ENCODE results near the gene ZNF385C. TPM values are rescaled to one million over a fixed set of nuclear protein-coding genes. Genes with fewer than 3 reads are reported as not detected.

ZNF385C gene
- total and polyA plus RNA-seq, 11 donors, result 0.06 to 0.38 (median 0.19) TPM; not detected in 3

GRCh38 chr17:42071810-42072209, 26.5 kb downstream of the ZNF385C start:
- Histone ChIP-seq H3K36me3 (no peaks in the 10 kb centered on the region), H3K4me1 (peaks cover 0 to 12% (median 6%) of the 10 kb centered on the region in 12 donors), H3K27ac (no peak overlapping the region), H3K27me3 (peaks cover 0 to 36% (median 21%) of the 10 kb centered on the region in 9 donors), H3K9me3 (no peaks in the 10 kb centered on the region), H3K4me3 (peak overlapping the region in 5 of 12 donors; percentile 22 to 51 (median 39))
- ATAC-seq, result no peak
- 22 to 33% (median 27%) methylated on average over 3 of the region's 3 CpGs for WGBS, 4 donors
- intact Hi-C loops (cut with DNase I), result no loop called here
- TF ChIP-seq POLR2A (IDR thresholded peaks at IDR 0.05), result no peak
- TF ChIP-seq, protein P1, sequence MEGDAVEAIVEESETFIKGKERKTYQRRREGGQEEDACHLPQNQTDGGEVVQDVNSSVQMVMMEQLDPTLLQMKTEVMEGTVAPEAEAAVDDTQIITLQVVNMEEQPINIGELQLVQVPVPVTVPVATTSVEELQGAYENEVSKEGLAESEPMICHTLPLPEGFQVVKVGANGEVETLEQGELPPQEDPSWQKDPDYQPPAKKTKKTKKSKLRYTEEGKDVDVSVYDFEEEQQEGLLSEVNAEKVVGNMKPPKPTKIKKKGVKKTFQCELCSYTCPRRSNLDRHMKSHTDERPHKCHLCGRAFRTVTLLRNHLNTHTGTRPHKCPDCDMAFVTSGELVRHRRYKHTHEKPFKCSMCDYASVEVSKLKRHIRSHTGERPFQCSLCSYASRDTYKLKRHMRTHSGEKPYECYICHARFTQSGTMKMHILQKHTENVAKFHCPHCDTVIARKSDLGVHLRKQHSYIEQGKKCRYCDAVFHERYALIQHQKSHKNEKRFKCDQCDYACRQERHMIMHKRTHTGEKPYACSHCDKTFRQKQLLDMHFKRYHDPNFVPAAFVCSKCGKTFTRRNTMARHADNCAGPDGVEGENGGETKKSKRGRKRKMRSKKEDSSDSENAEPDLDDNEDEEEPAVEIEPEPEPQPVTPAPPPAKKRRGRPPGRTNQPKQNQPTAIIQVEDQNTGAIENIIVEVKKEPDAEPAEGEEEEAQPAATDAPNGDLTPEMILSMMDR (IDR thresholded peaks at IDR 0.05), result no peak
- no peak for DNase-seq

DNA sequence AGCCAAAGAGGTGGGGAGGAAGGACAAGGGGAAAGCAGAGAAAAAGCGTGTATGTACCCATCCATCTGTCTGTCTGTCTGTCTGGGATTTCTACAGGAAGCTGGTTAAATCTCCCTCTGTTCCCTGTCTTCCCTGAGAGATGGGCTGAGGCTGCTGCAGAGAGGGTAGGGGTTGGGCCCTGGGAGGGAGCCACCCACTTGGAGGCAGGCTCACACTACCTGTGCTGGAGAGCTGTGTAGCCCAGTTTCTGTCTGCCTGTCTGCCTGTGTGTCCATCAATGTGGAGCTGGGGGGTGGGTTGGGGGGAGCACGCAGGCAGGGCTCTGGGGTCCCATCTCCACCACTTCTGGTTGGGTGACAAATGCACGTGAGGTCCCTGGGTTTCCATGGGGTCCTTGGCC, 29.3 kb downstream of the ZNF385C start:
- ATAC-seq, result no peak
- intact Hi-C loops (cut with DNase I), result loop anchor here (5.0 to 10.0 kb wide), 7 partner anchors 33 to 116 kb away; partner anchors contain the start of genes DHX58 (in 2 of the 10), CNP (in 1 of the 10), HCRT (in 1 of the 10) and KCNH4 (in 1 of the 10)

DNA sequence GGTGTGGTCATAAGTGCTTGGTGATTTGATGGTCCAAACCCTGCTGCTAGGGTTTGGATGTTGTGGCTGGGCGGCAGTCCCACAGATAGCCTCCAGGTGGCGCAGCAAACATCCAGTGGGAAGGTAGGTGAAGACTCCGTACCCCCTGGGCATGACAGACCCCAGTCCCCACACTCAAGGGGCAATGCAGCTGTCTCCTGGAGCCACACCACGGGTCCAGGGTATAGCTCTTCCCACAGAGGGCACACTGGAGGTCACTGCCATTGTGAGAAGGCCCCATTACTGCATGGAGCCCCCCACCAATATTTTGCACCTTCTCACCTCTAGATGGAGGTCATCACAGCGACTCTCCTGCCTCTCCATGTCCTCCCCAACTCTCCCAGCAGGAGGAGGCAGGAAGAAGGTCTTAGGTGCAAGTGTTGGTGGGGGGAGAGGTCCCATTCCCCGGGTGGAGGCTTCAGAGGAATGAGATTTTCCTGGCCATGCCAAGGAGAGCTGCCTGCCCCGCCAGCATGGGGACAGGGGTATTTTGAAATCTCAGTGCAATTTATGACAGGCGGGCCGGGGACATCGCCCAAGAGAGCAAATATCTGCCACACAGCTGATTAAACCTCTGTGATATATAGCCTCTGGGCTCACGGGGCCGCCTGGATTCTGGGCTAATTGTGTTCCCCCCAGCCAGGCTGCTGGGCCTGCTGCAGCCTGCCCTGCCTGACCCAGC, 30.7 kb downstream of the ZNF385C start:
- WGBS, 4 donors, result 50 to 67% (median 52%) methylated on average over 8 to 12 of the region's 12 CpGs
- Histone ChIP-seq H3K4me1 (peaks cover 0 to 19% (median 7%) of the 10 kb centered on the region in 12 donors), H3K36me3 (no peaks in the 10 kb centered on the region), H3K4me3 (no peak overlapping the region), H3K27me3 (peaks cover 0 to 22% (median 13%) of the 10 kb centered on the region in 9 donors), H3K27ac (no peak overlapping the region), H3K9me3 (no peaks in the 10 kb centered on the region)
- intact Hi-C loops (cut with DNase I), result loop anchor here (2.0 to 10.0 kb wide), 9 partner anchors 35 to 117 kb away; partner anchors contain the start of genes DHX58 (in 2 of the 10), CNP (in 1 of the 10), HCRT (in 1 of the 10) and KCNH4 (in 1 of the 10)
- no peak for TF ChIP-seq POLR2A (IDR thresholded peaks at IDR 0.05)
- TF ChIP-seq, protein P1 (IDR thresholded peaks at IDR 0.05), result peak; percentile 75 to 94 (median 87)
- DNase-seq, result peak; percentile 28 to 73 (median 51)
- ATAC-seq, result peak in 2 of 4 donors; percentile 40 to 46

More for the DNA sequence above, 29.3 kb downstream of the ZNF385C start:
- Histone ChIP-seq H3K36me3 (no peaks in the 10 kb centered on the region), H3K9me3 (no peaks in the 10 kb centered on the region), H3K27me3 (peaks cover 0 to 35% (median 21%) of the 10 kb centered on the region in 9 donors), H3K27ac (no peak overlapping the region), H3K4me3 (no peak overlapping the region), H3K4me1 (peaks cover 0 to 14% (median 6%) of the 10 kb centered on the region in 12 donors)
- no peak for DNase-seq
- no peak for TF ChIP-seq POLR2A (IDR thresholded peaks at IDR 0.05)
- TF ChIP-seq, protein P1 (IDR thresholded peaks at IDR 0.05), result no peak
- WGBS, 4 donors, result 82 to 96% (median 86%) methylated on average over 2 to 3 of the region's 3 CpGs

DNA sequence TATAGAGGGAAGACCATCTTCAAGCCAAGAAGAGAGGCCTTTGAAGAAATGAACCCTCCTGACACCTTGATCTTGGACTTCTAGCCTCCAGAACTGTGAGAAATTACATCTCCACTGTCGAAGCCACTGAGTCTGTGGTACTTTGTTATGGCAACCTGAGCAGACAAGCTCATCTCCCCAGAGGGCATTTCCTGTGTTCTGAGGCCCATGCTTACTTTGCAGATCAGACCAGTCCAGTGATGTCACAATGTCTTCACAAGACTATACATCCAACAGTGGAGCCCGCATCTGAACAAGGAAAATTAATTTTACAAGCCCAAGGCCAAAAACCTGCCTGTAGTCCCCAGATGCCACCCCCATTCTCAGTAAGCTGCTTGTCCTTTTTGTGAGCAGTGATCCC, 33.1 kb downstream of the ZNF385C start:
- TF ChIP-seq, protein P1 (IDR thresholded peaks at IDR 0.05), result no peak
- no peak for TF ChIP-seq POLR2A (IDR thresholded peaks at IDR 0.05)
- H3K36me3 ChIP-seq, result no peaks in the 10 kb centered on the region
- no peak overlapping the region for H3K27ac ChIP-seq
- DNase-seq (no peak), ATAC-seq (no peak)
- no peak overlapping the region for H3K4me3 ChIP-seq
- intact Hi-C loops (cut with DNase I), result loop anchor here (5.0 to 10.0 kb wide), 7 partner anchors 37 to 120 kb away; partner anchors contain the start of genes DHX58 (in 2 of the 10), CNP (in 1 of the 10), HCRT (in 1 of the 10) and KCNH4 (in 1 of the 10)
- H3K4me1 ChIP-seq, result peaks cover 0 to 10% (median 2%) of the 10 kb centered on the region in 12 donors
- H3K27me3 ChIP-seq, result no peaks in the 10 kb centered on the region
- WGBS, 4 donors, result 77 to 90% (median 84%) methylated on average over 2 of the region's 2 CpGs
- H3K9me3 ChIP-seq, result no peaks in the 10 kb centered on the region

Data from heart left ventricle (tissue), 16 donors.